SW 1271 (cell line): ENCODE measurements around the gene ALOXE3.
"Not testable (repeated sequence)": the region's sequence is repeated elsewhere in the genome, so short reads cannot be mapped to it uniquely, and the experiment has no call there.

ENCODE experiments used
- DNase-seq, 2 experiments: peaks; one replicate each; lab custom pipeline; 2025; lab: John Stamatoyannopoulos, UW

ALOXE3 gene

DNA sequence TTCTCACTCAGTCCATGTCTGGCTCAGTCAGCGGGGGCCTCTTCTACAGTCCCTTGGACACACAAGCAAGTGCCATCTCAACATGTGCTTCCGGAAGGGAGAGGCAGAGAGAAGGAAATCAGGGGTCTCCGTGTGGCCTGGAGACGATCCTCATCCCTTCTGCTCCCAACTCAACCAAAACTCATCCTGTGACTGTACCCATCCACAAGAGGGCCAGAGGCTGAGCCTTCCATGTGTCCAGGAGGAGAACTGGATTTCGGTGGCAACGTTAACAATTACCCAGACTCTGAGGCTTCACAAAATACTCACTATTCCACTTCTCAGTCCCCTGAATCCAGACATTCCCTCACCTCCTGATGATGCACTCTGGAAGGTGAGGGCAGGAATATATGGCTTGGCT is 23.0 kb downstream of the ALOXE3 start:
- no peak for DNase-seq

DNA sequence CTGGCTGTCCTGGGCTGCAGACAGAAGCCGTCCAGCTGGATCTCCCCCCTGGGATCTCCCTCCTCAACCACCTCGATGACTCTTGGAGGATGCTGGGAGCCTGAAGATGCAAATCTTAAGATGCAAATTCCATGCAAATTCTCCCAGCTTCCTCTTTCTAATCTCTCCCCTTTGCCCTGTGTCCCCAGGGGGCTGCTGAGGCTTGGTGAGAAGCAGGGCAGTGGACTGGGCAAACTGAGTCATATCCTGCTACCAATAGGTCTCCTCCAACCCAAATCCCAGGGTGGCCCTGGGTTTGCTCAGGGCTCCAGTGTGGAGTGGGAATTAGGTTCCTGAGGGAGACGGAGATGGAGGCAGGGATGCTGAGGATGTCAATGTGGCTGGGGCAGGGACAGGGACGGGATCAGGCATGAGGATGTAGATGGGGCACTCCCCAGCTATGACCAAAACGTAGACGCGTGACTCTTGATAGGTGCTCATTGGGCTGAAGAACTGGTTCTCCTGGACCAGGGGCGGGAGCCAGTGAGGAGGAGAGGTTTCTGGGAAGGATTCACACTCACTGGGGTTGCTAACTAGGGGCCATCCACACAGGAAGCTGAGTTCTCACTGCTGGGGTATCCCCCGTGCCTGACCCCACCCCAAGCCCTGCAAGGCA is 27.2 kb downstream of the ALOXE3 start:
- DNase-seq: no peak

GRCh38 chr17:8089728-8090127 is 28.6 kb downstream of the ALOXE3 start:
- no peak for DNase-seq

DNA sequence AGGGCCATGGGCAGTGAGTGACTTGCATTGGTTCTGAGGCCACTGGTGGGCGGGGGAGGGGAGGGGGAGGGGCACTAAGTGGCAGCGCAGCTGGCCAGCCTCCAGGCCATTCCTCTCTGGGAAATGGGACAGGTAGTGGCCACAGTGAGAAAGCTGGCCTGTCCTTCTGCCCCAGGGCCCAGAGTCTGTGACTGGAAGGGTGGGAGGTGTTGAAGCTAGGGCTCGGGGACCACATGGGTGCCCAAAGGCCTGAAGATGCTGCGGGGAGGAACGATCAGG is 30.4 kb downstream of the ALOXE3 start:
- DNase-seq: no peak

DNA sequence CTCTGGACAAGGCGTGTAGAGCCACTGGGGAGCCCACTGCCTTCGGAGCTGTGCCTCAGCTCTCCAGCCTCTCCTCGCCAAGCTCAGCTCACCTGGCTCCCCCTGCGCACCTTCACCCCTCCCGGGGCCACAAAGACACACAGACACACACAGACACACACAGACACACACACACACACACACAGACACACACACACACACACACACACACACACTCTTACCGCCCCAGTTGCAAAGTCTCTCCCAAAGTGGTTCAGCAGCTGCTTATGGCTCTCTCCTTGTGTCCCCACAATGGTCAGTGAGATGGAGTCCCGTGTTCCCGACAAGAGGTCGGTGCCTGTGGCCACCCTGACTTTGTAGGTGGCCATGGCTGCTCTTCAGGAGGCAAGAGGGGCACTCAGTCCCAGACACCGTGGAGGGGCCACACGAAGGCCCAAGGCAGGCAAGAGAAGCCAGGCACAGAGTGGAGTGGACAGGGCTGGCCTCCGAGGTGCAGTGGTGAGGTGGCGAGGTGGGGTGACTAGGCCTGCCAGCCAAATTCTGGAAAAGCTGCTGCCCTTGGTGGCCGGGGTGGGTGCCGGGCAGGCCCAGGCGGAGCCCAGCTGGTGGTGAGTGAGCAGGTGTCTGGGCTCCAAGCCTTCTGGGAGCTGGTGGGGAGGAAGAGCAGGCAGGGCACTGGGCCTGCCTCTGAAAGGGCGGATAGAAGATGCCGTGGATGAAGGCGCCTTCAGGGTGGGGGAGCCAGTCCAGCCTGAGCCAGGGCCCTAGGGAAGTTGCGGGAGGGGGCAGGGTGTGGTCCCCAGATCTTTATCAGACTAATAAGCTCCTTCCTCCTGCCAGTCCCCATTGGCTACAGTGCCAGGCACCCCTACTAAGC is 31.0 kb downstream of the ALOXE3 start, which contains the start of gene ALOX12B:
ALOX12B (minus strand) TSS at position 642 of the 877 bp plus-strand sequence; CDS start at position 368, 274 bp downstream.
- DNase-seq: no peak

GRCh38 chr17:8084250-8084649 is 34.1 kb downstream of the ALOXE3 start:
- no peak for DNase-seq

GRCh38 chr17:8082292-8082691 is 36.0 kb downstream of the ALOXE3 start:
- DNase-seq: no peak

GRCh38 chr17:8081876-8082275 is 36.4 kb downstream of the ALOXE3 start:
- DNase-seq: no peak

DNA sequence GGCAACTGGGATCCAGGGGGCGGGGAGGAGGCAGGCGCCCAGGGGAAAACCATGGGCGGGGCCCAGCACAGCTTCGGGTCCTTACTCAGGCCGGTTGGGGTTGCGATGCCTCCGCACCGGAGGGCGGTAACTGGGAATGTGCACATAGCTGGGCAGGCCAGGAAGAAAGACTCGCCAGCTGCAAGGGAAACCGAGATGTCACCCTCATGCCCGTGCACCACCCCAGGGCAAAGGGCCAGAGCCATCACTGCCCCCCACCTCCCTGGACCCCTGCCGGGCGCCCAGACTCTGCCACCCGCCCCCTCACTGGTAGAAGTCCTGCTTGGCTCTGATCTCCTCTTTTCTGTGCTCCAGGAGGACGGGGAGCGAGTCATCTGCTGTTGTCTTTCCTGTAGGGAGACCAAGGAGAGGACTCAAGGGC is 37.5 kb downstream of the ALOXE3 start:
- no peak for DNase-seq

- DNase-seq: no peak
These were observed 38.0 kb downstream of the ALOXE3 start for GRCh38 chr17:8080208-8080798.

DNA sequence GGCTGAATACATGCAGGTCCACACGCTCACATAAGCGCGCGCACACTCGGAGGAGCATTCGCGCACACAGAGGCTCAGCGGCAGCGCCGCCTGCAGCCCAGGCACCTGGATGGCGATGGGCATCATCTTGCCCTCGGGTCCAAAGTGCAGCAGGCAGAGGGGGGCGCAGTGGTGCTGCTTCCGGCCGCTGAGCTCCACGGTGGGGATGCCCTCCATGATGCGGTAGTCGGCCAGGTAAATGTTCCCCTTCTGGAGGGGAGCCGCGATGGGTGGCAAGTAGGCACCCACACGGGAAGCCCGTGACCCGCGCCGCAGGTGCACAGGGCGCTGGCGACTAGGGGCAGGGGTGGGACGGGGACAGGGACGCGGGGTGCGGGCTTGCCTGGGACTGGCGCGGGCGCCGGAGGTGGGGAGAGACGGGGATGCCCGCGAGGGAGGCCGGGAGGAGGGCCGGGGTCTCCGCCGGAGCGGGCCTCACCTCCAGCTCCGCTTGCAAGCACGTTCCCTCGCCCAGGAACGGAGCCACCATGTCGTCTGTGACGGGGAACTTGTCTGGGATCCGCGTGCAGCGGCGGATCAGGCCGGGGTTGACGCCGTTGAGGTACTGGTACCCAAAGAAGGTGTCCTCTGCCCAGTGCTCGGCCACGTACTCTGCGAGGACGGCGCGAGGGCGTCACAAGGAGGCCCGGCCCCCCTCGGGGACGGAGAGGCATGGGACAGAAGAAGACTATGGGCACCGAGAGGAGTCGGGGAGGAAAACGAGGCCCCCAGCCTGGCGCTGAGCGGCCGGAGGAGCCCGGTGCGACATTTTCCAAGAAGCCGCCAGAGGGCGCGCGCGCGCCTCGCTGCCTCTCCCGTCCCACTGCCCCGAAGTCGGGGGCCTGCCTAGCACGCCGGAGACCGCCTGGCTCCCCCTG is 38.8 kb downstream of the ALOXE3 start:
- DNase-seq: peak; percentile 54 to 83

GRCh38 chr17:8077939-8078338 is 40.4 kb downstream of the ALOXE3 start:
- DNase-seq: not testable (repeated sequence)

DNA sequence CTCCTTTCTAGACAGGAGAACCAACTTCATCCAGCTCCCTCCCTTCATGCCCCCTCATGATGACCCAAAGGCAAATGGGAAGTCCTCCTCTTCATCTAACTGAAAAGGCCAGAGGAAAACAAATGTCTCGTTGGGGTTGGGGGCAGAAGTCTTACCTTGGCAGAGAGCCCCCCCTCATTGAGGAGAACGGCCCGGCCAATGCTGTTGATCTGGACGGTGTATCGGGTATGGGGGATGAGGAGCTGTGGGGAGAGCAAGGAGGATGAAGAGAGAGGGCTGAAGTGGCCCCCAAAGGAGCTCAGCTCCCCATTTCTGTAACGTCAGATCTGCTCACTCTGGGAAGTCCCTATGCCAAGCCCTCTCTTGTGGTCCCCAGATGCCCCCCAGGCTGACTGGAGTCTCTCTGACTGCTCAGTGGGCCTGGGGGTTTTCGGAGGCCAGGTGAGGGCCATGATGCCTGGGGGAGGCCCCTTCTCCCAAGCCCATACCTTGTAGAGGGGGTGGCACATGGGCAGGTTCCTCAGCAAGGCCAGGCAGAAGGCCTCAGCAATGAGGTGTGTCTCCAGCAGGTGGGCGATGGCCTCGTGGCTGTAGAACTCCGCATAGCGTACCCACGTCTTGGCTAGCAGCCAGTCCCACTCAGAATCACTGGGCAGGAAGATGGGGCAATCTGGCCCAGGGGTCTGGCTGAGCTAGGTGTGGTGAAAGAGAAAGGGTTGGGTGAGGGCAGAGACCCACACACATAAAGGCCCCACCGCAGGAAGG is 41.6 kb downstream of the ALOXE3 start:
- DNase-seq: no peak

DNA sequence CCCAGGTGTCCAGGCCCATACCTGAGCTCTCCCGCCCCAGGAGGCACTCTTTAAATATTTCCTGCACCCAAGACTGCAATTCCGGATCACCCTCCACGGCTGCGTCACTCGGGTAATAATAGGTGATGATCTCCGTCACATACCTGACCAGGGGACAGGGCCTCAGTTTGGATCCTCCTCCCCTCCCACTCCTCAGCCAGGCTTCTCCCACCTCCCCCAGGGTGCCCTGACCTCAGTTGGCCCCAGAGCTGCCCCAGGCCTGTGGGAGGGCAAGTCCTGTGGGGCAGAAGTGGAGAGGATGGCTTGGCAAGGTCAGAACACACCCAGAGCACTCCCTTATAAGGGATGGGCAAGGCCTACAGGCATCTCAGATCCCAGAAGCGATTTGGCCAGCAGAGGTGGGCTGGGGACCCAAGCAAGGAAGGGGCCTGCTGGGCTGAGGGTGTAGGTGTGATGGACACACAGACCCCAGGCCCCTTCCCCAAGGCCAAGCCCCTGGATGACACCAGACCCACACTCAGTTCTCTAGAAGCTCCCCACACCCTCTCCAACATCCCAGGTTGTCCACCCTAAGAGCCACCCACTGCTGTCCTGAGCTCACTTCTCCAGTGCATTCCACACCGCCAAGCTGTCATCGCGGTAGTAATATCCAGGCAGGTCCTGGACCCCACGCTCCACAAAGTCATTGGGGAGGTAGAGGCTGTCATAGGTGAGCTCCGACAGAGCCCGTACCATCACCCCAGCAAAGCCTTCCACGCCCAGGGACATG is 42.6 kb downstream of the ALOXE3 start:
- DNase-seq: no peak

DNA sequence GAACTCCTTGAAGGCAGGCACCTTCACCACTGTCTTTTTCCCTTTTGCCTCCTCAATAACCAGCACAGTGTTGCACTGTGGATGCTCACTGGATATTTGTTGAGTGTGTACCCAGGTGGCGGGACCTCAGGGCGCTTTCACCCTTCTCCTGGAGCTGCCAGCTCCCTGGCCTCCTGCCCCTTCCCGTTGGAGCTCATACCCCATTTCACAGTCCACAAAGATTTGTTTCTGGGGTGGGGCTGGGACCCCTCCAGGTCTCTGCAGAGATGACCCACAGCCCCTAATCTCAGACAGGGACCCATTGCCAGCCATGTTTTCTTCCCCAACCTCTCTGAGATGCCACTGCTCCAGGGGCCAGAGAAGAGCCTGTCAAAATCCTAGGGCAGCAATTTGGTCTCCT is 43.2 kb downstream of the ALOXE3 start:
- DNase-seq: no peak

DNA sequence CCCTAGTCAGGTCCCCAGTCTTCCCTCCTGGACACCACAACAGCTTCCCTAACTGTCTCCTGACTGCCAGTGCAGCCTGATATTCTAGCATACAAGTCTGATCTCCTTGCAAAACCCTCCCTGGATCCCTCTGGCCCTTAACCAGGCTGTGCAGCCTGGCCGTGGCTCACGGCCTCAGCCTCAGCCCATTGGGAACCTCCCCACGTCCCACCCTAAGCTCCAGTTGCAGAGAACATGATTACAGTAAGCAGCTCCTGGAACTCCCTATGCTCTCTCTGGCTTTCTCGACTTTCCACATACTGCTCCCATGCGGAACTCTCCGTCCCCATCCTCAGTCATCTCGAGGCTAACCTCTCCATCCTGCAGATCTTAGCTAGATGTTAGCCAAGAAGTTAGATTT is 43.8 kb downstream of the ALOXE3 start:
- no peak for DNase-seq

GRCh38 chr17:8073627-8074484 is 44.5 kb downstream of the ALOXE3 start:
- DNase-seq: peak in 1 of 2 experiments; percentile 55

- DNase-seq: no peak
These were observed 45.4 kb downstream of the ALOXE3 start for GRCh38 chr17:8072729-8073461.

GRCh38 chr17:8072341-8072728 is 46.0 kb downstream of the ALOXE3 start:
- no peak for DNase-seq
